Osteoblast (primary cell): ENCODE data around the gene NDUFS2. TPM values are rescaled to one million over a fixed set of nuclear protein-coding genes. Genes with fewer than 3 reads are reported as not detected.
A peak's percentile ranks its signal among the peaks of the same experiment; 100 is the strongest.

ENCODE experiments used
- DNase-seq: peaks from one replicate; pipeline ENCODE4 v3.0.0; 2011; ENCODE audit warnings: low spot score, mixed read lengths; ENCODE audit not compliant: insufficient read length; ENCODE audit errors: missing footprints
- H2AFZ ChIP-seq: 2 replicates; pipeline ENCODE4 v1.6.0; 2011; ENCODE audit warnings: mild to moderate bottlenecking, low read length
- H3K27ac ChIP-seq: 2 replicates; pipeline ENCODE4 v1.5.1; 2011; ENCODE audit warnings: mild to moderate bottlenecking, low read depth, low read length, moderate library complexity
- H3K27me3 ChIP-seq: 2 replicates; pipeline ENCODE4 v1.6.0; 2012; ENCODE audit warnings: mild to moderate bottlenecking, control low read depth, inconsistent platforms, low read length, moderate library complexity; ENCODE audit not compliant: insufficient read depth
- H3K36me3 ChIP-seq: 2 replicates; pipeline ENCODE4 v1.5.1; 2011; ENCODE audit warnings: mild to moderate bottlenecking, low read length, control low read depth, moderate library complexity; ENCODE audit not compliant: insufficient read depth
- H3K4me1 ChIP-seq: 2 replicates; pipeline ENCODE4 v1.5.1; 2011; ENCODE audit warnings: mild to moderate bottlenecking, low read length, control low read depth, moderate library complexity; ENCODE audit not compliant: insufficient read depth
- H3K4me2 ChIP-seq: 2 replicates; pipeline ENCODE4 v1.6.0; 2011; ENCODE audit warnings: mild to moderate bottlenecking, low read length; ENCODE audit not compliant: insufficient read depth
- H3K4me3 ChIP-seq: fragments of 200-600 bp; sonication (generic); 3 replicates; pipeline ENCODE4 v1.5.1; 2012; ENCODE audit warnings: mild to moderate bottlenecking, low read length, inconsistent platforms; ENCODE audit not compliant: insufficient read depth
- H3K79me2 ChIP-seq: 2 replicates; pipeline ENCODE4 v1.6.0; 2012; ENCODE audit warnings: mild to moderate bottlenecking, low read length, control low read depth, inconsistent platforms; ENCODE audit not compliant: insufficient read depth
- H3K9me3 ChIP-seq: 2 replicates; pipeline ENCODE4 v1.5.1; 2011; ENCODE audit warnings: low read depth, low read length, control low read depth
- H4K20me1 ChIP-seq: 2 replicates; pipeline ENCODE4 v1.6.0; 2012; ENCODE audit warnings: mild to moderate bottlenecking, low read length, control low read depth; ENCODE audit not compliant: insufficient read depth
- CTCF ChIP-seq: IDR thresholded peaks from 2 replicates; pipeline ENCODE4 v1.5.1; 2011; ENCODE audit warnings: mild to moderate bottlenecking, low read depth, low read length, moderate library complexity; ENCODE audit errors: extremely low read depth
- total RNA-seq: library from RNA; depleted of rRNA; stranded (reverse); fragments of >200 nt; gene quantifications from 2 replicates; pipeline ENCODE4 v1.2.3, GENCODE V29; 2012

The NDUFS2 gene
- total RNA-seq, 1 donor, result 103 TPM

- H3K4me1 ChIP-seq, result peaks cover 17% of the 10 kb centered on the region
- no peak for DNase-seq
- H2AFZ ChIP-seq, result peak overlapping the region; percentile 99
- no peaks in the 10 kb centered on the region for H3K9me3 ChIP-seq
- H3K4me2 ChIP-seq, result peak overlapping the region; percentile 96
- no peaks in the 10 kb centered on the region for H3K27me3 ChIP-seq
- no peak for TF ChIP-seq CTCF
- H3K27ac ChIP-seq, result peak overlapping the region; percentile 66
- no peaks in the 10 kb centered on the region for H4K20me1 ChIP-seq
- peaks cover 21% of the 10 kb centered on the region for H3K36me3 ChIP-seq
- H3K4me3 ChIP-seq, result peak overlapping the region; percentile 96
- peaks cover 12% of the 10 kb centered on the region for H3K79me2 ChIP-seq
Observed at GRCh38 chr1:161226320-161226711, 24.1 kb downstream of the NDUFS2 start.

GRCh38 chr1:161226759-161227158, 24.6 kb downstream of the NDUFS2 start:
- H3K4me1 ChIP-seq, result peaks cover 17% of the 10 kb centered on the region
- no peaks in the 10 kb centered on the region for H3K27me3 ChIP-seq
- H3K36me3 ChIP-seq, result peaks cover 21% of the 10 kb centered on the region
- peak overlapping the region; percentile 96 for H3K4me2 ChIP-seq
- H3K79me2 ChIP-seq, result peaks cover 12% of the 10 kb centered on the region
- H3K27ac ChIP-seq, result no peak overlapping the region
- no peaks in the 10 kb centered on the region for H3K9me3 ChIP-seq
- no peaks in the 10 kb centered on the region for H4K20me1 ChIP-seq
- DNase-seq, result no peak
- H2AFZ ChIP-seq, result peak overlapping the region; percentile 99
- H3K4me3 ChIP-seq, result peak overlapping the region; percentile 96
- TF ChIP-seq CTCF, result no peak

GRCh38 chr1:161227196-161227871, 25.2 kb downstream of the NDUFS2 start:
- peak overlapping the region; percentile 45 for H2AFZ ChIP-seq
- no peak overlapping the region for H3K27ac ChIP-seq
- peaks cover 21% of the 10 kb centered on the region for H3K36me3 ChIP-seq
- H3K27me3 ChIP-seq, result no peaks in the 10 kb centered on the region
- DNase-seq, result peak; percentile 89
- H3K4me1 ChIP-seq, result peaks cover 17% of the 10 kb centered on the region
- peak overlapping the region; percentile 96 for H3K4me2 ChIP-seq
- no peak overlapping the region for H3K4me3 ChIP-seq
- no peaks in the 10 kb centered on the region for H4K20me1 ChIP-seq
- H3K79me2 ChIP-seq, result peaks cover 12% of the 10 kb centered on the region
- no peaks in the 10 kb centered on the region for H3K9me3 ChIP-seq
- peak; percentile 87 for TF ChIP-seq CTCF

DNA sequence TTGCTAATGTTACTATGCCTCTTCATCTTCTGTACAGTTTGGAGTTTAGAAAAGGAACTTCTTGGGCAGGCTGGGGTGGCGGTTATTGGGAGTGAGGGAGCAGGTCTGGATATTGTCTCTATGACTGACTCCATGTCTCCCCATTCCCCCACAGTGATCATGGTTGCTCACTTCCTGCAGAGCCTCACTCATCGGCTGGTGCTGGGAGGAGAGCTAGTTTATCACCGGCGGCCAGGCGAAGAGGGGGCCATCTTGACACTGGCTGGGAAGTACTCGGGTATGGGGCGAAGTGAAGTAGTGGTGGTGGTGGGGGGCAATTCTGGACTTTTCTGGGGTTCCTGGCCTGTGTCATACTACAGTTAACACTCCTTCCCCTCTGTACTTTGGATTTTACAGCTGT, 25.9 kb downstream of the NDUFS2 start:
- H3K27me3 ChIP-seq, result no peaks in the 10 kb centered on the region
- no peak overlapping the region for H3K4me2 ChIP-seq
- H2AFZ ChIP-seq, result no peak overlapping the region
- no peak overlapping the region for H3K27ac ChIP-seq
- peaks cover 21% of the 10 kb centered on the region for H3K36me3 ChIP-seq
- H3K4me3 ChIP-seq, result no peak overlapping the region
- peaks cover 12% of the 10 kb centered on the region for H3K79me2 ChIP-seq
- no peak for DNase-seq
- H4K20me1 ChIP-seq, result no peaks in the 10 kb centered on the region
- H3K9me3 ChIP-seq, result no peaks in the 10 kb centered on the region
- no peak for TF ChIP-seq CTCF
- peaks cover 17% of the 10 kb centered on the region for H3K4me1 ChIP-seq
